Uterus (tissue), 2 donors: ENCODE measurements around the gene PRTFDC1.

Experiments used
- CTCF ChIP-seq, 4 experiments: fragments of 200-600 bp in 2 of 4; fragments of 450-650 bp in 2 of 4; sonication (generic) in 2 of 4; IDR thresholded peaks; one replicate each; pipeline ENCODE4 v1.5.1; 2016 to 2019; ENCODE audit warnings: antibody characterized with exemption in 4 of 4, mild to moderate bottlenecking in 2 of 4, moderate library complexity in 1 of 4
- POLR2A ChIP-seq, 2 donors: fragments of 450-650 bp; IDR thresholded peaks; one replicate each; pipeline ENCODE4 v1.6.1; 2016; ENCODE audit warnings: antibody characterized with exemption in 2 of 2, mild to moderate bottlenecking in 1 of 2, moderate library complexity in 1 of 2

GRCh38 chr10:24961582-24961981 is 9.2 kb upstream of the PRTFDC1 start:
- no peak for TF ChIP-seq CTCF (IDR thresholded peaks at IDR 0.05)
- no peak for TF ChIP-seq POLR2A (IDR thresholded peaks at IDR 0.05)
